K562 (cell line): ENCODE data around the gene ALG12.

Experiments
- CBX3 ChIP-seq, 2 experiments: IDR thresholded peaks; 1 replicate in 1 of 2; 2 replicates in 1 of 2; pipeline ENCODE4 v1.6.1; 2012; ENCODE audit warnings: inconsistent platforms in 2 of 2, low read length in 2 of 2, borderline replicate concordance in 1 of 2, control low read depth in 1 of 2
- HNRNPH1 ChIP-seq: fragments of 200-400 bp; formaldehyde crosslinking; optimal IDR thresholded peaks from 2 replicates; pipeline ENCODE3; 2017; ENCODE audit warnings: low read depth, mild to moderate bottlenecking, low read length, moderate library complexity
- NCOA4 ChIP-seq: fragments of 450-650 bp; IDR thresholded peaks from 2 replicates; pipeline ENCODE4 v1.6.1; 2018; ENCODE audit warnings: mild to moderate bottlenecking; ENCODE audit not compliant: partially characterized antibody
- NR2F6 ChIP-seq: fragments of 450-650 bp; formaldehyde crosslinking; IDR thresholded peaks from 2 replicates; pipeline ENCODE4 v1.4.0; 2020; ENCODE audit warnings: mild to moderate bottlenecking
- POLR2A ChIP-seq: fragments of 450-650 bp; conservative IDR thresholded peaks from 2 replicates; pipeline ENCODE4 v1.6.1; 2016
- SP2 ChIP-seq: IDR thresholded peaks from 2 replicates; pipeline ENCODE4 v1.6.1; 2011; ENCODE audit warnings: mild to moderate bottlenecking, low read depth, low read length, moderate library complexity; ENCODE audit not compliant: poor library complexity, severe bottlenecking; ENCODE audit errors: extremely low read depth
- SPI1 ChIP-seq: IDR thresholded peaks from 2 replicates; pipeline ENCODE4 v1.6.1; 2011; ENCODE audit warnings: low read depth, low read length, control low read depth, borderline replicate concordance
- SRF ChIP-seq, 2 experiments: fragments of 250-450, 450-650 bp in 1 of 2; sonication (Bioruptor Pico) in 1 of 2; sonication (generic) in 1 of 2; formaldehyde crosslinking; IDR thresholded peaks; 2 replicates each; pipeline versions ENCODE4 v1.5.0 to v1.5.1; 2020 to 2022; ENCODE audit warnings: mild to moderate bottlenecking in 1 of 2, missing genetic modification reagents in 1 of 2
- ZNF121 ChIP-seq: sonication (generic); formaldehyde crosslinking; conservative IDR thresholded peaks from 2 replicates; pipeline ENCODE4 v1.8.0; 2022; ENCODE audit warnings: missing genetic modification reagents
- ZNF561 ChIP-seq: fragments of 450-650 bp; formaldehyde crosslinking; conservative IDR thresholded peaks from 2 replicates; pipeline ENCODE4 v1.4.0; 2020; ENCODE audit warnings: mild to moderate bottlenecking, moderate library complexity

DNA sequence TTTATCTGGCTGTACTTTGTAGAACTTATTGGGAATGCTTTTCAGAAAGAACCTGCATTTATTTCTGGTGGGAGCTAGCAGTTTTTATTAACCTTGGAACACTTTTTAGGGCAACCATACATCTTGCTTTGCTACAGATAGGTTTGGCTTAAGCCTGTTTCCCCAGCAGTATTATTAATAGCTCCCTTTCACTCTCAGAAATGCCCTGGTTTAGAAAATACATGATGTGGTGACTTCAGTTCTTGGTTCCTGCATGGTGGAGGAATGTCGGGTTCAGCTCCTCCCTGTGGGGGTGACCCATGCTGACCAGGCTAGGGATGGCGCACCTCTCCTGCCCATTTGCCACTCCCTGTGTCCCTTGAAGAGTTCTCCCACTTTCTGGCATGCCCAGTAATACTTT is 36.4 kb downstream of the ALG12 start:
- no peak for TF ChIP-seq CBX3 (IDR thresholded peaks at IDR 0.05; ENCODE audit: borderline replicate concordance in 1 of 2, low read length in 2 of 2)
- TF ChIP-seq ZNF561 (CRISPR knock-in tag), result no peak
- no peak for TF ChIP-seq NCOA4
- TF ChIP-seq ZNF121 (CRISPR knock-in tag), result no peak
- TF ChIP-seq HNRNPH1, result no peak
- TF ChIP-seq POLR2A, result no peak
- no peak for TF ChIP-seq SRF (CRISPR knock-in tag; IDR thresholded peaks at IDR 0.05)
- no peak for TF ChIP-seq SP2
- TF ChIP-seq SPI1, result no peak
- no peak for TF ChIP-seq NR2F6 (CRISPR knock-in tag)
